Endothelial cell of umbilical vein (primary cell): ENCODE data around the gene AUTS2. TPM values are rescaled to one million over a fixed set of nuclear protein-coding genes. Genes with fewer than 3 reads are reported as not detected.

Experiments used
- BruUV-seq: library from RNA; stranded (reverse); fragments of 400-500 nt; replicated peaks from 2 replicates; lab custom pipeline; 2021; lab: Mats Ljungman, UMichigan
- CTCF ChIA-PET: fragments of 300-600, 350-600 bp; sonication (Branson Sonifier 250); formaldehyde crosslinking; loops from one replicate; lab custom pipeline; 2021; ENCODE audit warnings: antibody characterized with exemption, inconsistent platforms; lab: Charles Lee
- POLR2A ChIA-PET: fragments of 300-600, 350-600 bp; sonication (Branson Sonifier 250); formaldehyde crosslinking; loops from one replicate; lab custom pipeline; 2021; ENCODE audit warnings: antibody characterized with exemption, inconsistent platforms; lab: Charles Lee
- DNase-seq: peaks from one replicate; pipeline ENCODE4 v3.0.0-alpha.2; 2011; ENCODE audit warnings: low read depth, low spot score
- FAIRE-seq: peaks from 2 replicates; lab custom pipeline; 2011; peaks lifted over from hg19 to GRCh38; lab: Jason Lieb, UNC
- H2AFZ ChIP-seq: 2 replicates; pipeline ENCODE4 v1.6.0; 2012; ENCODE audit warnings: low read depth, low read length, control low read depth, inconsistent platforms
- H3K27ac ChIP-seq: 2 replicates; pipeline ENCODE4 v1.5.1; 2011; ENCODE audit warnings: low read depth, mild to moderate bottlenecking, control low read depth, low read length, moderate library complexity; ENCODE audit not compliant: insufficient read depth
- H3K27me3 ChIP-seq, 2 experiments: 2 replicates each; pipeline versions ENCODE4 v1.6.0 to v1.6.1; 2011; ENCODE audit warnings: low read length in 2 of 2, mixed read lengths in 1 of 2; ENCODE audit not compliant: control insufficient read depth in 2 of 2, insufficient read depth in 2 of 2
- H3K36me3 ChIP-seq, 2 experiments: 2 replicates in 1 of 2; 3 replicates in 1 of 2; pipeline ENCODE4 v1.5.1; 2011; ENCODE audit warnings: low read length in 2 of 2, mild to moderate bottlenecking in 1 of 2, moderate library complexity in 1 of 2; ENCODE audit not compliant: control insufficient read depth in 2 of 2, insufficient read depth in 2 of 2; ENCODE audit errors: extremely low read depth in 1 of 2
- H3K4me1 ChIP-seq: 3 replicates; pipeline ENCODE4 v1.5.1; 2011; ENCODE audit warnings: mild to moderate bottlenecking, low read length; ENCODE audit not compliant: control insufficient read depth, insufficient read depth; ENCODE audit errors: extremely low read depth
- H3K4me2 ChIP-seq: 2 replicates; pipeline ENCODE4 v1.6.1; 2011; ENCODE audit warnings: low read length, control low read depth, mixed read lengths; ENCODE audit not compliant: insufficient read depth
- H3K4me3 ChIP-seq, 3 experiments: fragments of 200-600 bp in 1 of 3; sonication (generic), shearing (Covaris generic) in 1 of 3; replicated peaks in 1 of 3; 2 replicates each; pipeline ENCODE4 v1.5.1; 2011 to 2016; ENCODE audit warnings: control low read depth in 3 of 3, low read length in 3 of 3, mild to moderate bottlenecking in 2 of 3, inconsistent platforms in 1 of 3, low read depth in 1 of 3, moderate library complexity in 1 of 3; ENCODE audit not compliant: insufficient read depth in 1 of 3
- H3K79me2 ChIP-seq: 2 replicates; pipeline ENCODE4 v1.6.0; 2012; ENCODE audit warnings: low read length, inconsistent platforms; ENCODE audit not compliant: control insufficient read depth, insufficient read depth
- H3K9ac ChIP-seq: replicated peaks from 2 replicates; pipeline ENCODE3; 2011; ENCODE audit warnings: low read length, control low read depth; ENCODE audit not compliant: insufficient read depth; ENCODE audit errors: extremely low read depth
- H3K9me1 ChIP-seq: replicated peaks from 3 replicates; pipeline ENCODE4 v1.6.0; 2011; ENCODE audit warnings: mild to moderate bottlenecking, low read length; ENCODE audit not compliant: control insufficient read depth, insufficient read depth; ENCODE audit errors: extremely low read depth
- H3K9me3 ChIP-seq: replicated peaks from 2 replicates; pipeline ENCODE4 v1.5.1; 2012; ENCODE audit warnings: low read length, inconsistent platforms; ENCODE audit not compliant: control insufficient read depth, insufficient read depth
- H4K20me1 ChIP-seq: replicated peaks from 2 replicates; pipeline ENCODE3; 2011; ENCODE audit warnings: mild to moderate bottlenecking, low read length; ENCODE audit not compliant: control insufficient read depth, insufficient read depth; ENCODE audit errors: extremely low read depth
- CTCF ChIP-seq, 2 donors: IDR thresholded peaks; 1 replicate in 1 of 2; 2 replicates in 1 of 2; pipeline ENCODE4 v1.5.1; 2011; ENCODE audit warnings: low read length in 2 of 2, mild to moderate bottlenecking in 2 of 2, moderate library complexity in 2 of 2, control low read depth in 1 of 2, inconsistent platforms in 1 of 2, low read depth in 1 of 2; ENCODE audit not compliant: insufficient read depth in 1 of 2; ENCODE audit errors: extremely low read depth in 1 of 2
- EZH2 ChIP-seq: IDR thresholded peaks from 2 replicates; pipeline ENCODE4 v1.6.1; 2012; ENCODE audit warnings: borderline replicate concordance, low read depth, mild to moderate bottlenecking, moderate library complexity, low read length, inconsistent platforms; ENCODE audit not compliant: severe bottlenecking
- GATA2 ChIP-seq: IDR thresholded peaks from 2 replicates; pipeline ENCODE4 v1.7.0; 2011; ENCODE audit warnings: low read depth, mild to moderate bottlenecking, moderate library complexity, mixed read lengths, low read length; ENCODE audit not compliant: insufficient read length, insufficient read depth
- JUN ChIP-seq: IDR thresholded peaks from 2 replicates; pipeline ENCODE4 v1.6.1; 2011; ENCODE audit warnings: borderline replicate concordance, low read depth; ENCODE audit not compliant: insufficient read length, insufficient read depth
- MYC ChIP-seq: IDR thresholded peaks from one replicate; pipeline ENCODE4 v1.6.1; 2011; ENCODE audit warnings: mild to moderate bottlenecking, low read depth, low read length
- POLR2A ChIP-seq: IDR thresholded peaks from 2 replicates; pipeline ENCODE4 v1.6.1; 2012; ENCODE audit warnings: low read depth, mild to moderate bottlenecking, control low read depth, low read length
- POLR2AphosphoS5 ChIP-seq: IDR thresholded peaks from 2 replicates; pipeline ENCODE4 v1.6.1; 2012; ENCODE audit warnings: low read depth, mild to moderate bottlenecking, control low read depth, low read length, moderate library complexity; ENCODE audit not compliant: insufficient read depth
- dilution Hi-C: fragments of 300-500 bp; cut with MboI; formaldehyde crosslinking; loops from one replicate; pipeline ENCODE4 v1.15.0; 2019; ENCODE audit warnings: low sequenced_read_pairs; ENCODE audit not compliant: extremely low pct_ligation_motif_present
- intact Hi-C: fragments of 100-400 bp; cut with micrococcal nuclease; formaldehyde crosslinking; loops from one replicate; pipeline ENCODE4 v1.10.0; 2022
- polyA plus RNA-seq, 4 experiments: library from polyadenylated mRNA; depleted of rRNA in 3 of 4; stranded (reverse) in 3 of 4; unstranded in 1 of 4; fragments of >200 nt; gene quantifications; 2 replicates each; pipeline versions ENCODE4 v1.2.1 to v1.2.3, GENCODE V29; 2011 to 2012; ENCODE audit warnings: missing spikeins in 1 of 4
- total RNA-seq: library from RNA; stranded (reverse); gene quantifications from 2 replicates; pipeline ENCODE4 v1.2.3, GENCODE V29; 2021
- TF ChIP-seq, protein P1 (sequence below): IDR thresholded peaks from 2 replicates; pipeline ENCODE4 v1.6.1; 2011; ENCODE audit not compliant: insufficient read depth, insufficient read length

Gene AUTS2
- total and polyA plus RNA-seq, 2 donors (not counting 3 experiments of a cell fraction or from before 2014, with no cell fraction given), result 0.59 to 8.0 TPM

DNA sequence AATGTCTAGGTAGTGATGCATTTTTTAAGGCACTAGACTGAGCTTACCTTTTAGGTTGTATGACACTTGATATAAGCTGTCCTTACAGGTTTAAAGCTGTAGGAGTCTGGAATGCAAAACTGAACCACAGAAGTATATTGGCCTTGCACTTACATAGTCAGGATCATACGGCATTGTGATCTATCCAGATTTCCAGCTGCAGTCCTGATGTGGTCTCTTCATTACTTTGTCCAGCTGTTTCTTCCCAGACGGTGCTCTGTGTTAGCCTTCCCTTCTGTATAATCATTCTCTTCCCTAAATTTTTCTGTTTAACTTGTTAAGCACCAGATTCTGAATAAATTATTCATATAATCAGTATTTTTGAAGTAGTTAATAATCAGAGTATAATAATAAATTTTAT lies 67.1 kb downstream of the AUTS2 start:
- no peaks in the 10 kb centered on the region for H3K9me1 ChIP-seq
- no peak for TF ChIP-seq CTCF (IDR thresholded peaks at IDR 0.05; ENCODE audit: extremely low read depth in 1 of 2, insufficient read depth in 1 of 2, low read depth in 1 of 2, low read length in 2 of 2)
- no peak for TF ChIP-seq JUN
- TF ChIP-seq GATA2, result no peak
- no peak for TF ChIP-seq MYC
- TF ChIP-seq POLR2A, result no peak
- TF ChIP-seq EZH2, result no peak
- no peak for TF ChIP-seq POLR2AphosphoS5
- TF ChIP-seq, protein P1, sequence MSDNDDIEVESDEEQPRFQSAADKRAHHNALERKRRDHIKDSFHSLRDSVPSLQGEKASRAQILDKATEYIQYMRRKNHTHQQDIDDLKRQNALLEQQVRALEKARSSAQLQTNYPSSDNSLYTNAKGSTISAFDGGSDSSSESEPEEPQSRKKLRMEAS, result no peak
- no peak overlapping the region for H2AFZ ChIP-seq
- ChIA-PET POLR2A (no interaction called here), CTCF (no interaction called here)
- DNase-seq, result no peak
- H3K27ac ChIP-seq, result no peak overlapping the region
- H3K4me2 ChIP-seq, result no peak overlapping the region
- H3K4me3 ChIP-seq, result no peak overlapping the region
- no peaks in the 10 kb centered on the region for H3K36me3 ChIP-seq
- no peak for FAIRE-seq
- H4K20me1 ChIP-seq, result no peaks in the 10 kb centered on the region
- no peaks in the 10 kb centered on the region for H3K4me1 ChIP-seq
- H3K79me2 ChIP-seq, result no peaks in the 10 kb centered on the region
- no peak overlapping the region for H3K9ac ChIP-seq
- H3K9me3 ChIP-seq, result no peaks in the 10 kb centered on the region
- dilution Hi-C loops (no loop called here), intact Hi-C loops (no loop called here)
- BruUV-seq, result no TSS peak
- no peaks in the 10 kb centered on the region for H3K27me3 ChIP-seq
